Measurements from ENCODE around the gene MAP2K5.

Gene MAP2K5

GRCh38 chr15:67639591-67639990 lies 97.1 kb downstream of the MAP2K5 start:
- TF ChIP-seq, protein P1, sequence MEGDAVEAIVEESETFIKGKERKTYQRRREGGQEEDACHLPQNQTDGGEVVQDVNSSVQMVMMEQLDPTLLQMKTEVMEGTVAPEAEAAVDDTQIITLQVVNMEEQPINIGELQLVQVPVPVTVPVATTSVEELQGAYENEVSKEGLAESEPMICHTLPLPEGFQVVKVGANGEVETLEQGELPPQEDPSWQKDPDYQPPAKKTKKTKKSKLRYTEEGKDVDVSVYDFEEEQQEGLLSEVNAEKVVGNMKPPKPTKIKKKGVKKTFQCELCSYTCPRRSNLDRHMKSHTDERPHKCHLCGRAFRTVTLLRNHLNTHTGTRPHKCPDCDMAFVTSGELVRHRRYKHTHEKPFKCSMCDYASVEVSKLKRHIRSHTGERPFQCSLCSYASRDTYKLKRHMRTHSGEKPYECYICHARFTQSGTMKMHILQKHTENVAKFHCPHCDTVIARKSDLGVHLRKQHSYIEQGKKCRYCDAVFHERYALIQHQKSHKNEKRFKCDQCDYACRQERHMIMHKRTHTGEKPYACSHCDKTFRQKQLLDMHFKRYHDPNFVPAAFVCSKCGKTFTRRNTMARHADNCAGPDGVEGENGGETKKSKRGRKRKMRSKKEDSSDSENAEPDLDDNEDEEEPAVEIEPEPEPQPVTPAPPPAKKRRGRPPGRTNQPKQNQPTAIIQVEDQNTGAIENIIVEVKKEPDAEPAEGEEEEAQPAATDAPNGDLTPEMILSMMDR (conservative IDR thresholded peaks at IDR 0.05; ENCODE audit: control insufficient read depth, insufficient read depth, low read depth, low read length) = no peak
- H3K4me3 ChIP-seq (ENCODE audit: control insufficient read depth, low read depth, low read length) = no peak overlapping the region
- no peak for DNase-seq (ENCODE audit: low read depth)

DNA sequence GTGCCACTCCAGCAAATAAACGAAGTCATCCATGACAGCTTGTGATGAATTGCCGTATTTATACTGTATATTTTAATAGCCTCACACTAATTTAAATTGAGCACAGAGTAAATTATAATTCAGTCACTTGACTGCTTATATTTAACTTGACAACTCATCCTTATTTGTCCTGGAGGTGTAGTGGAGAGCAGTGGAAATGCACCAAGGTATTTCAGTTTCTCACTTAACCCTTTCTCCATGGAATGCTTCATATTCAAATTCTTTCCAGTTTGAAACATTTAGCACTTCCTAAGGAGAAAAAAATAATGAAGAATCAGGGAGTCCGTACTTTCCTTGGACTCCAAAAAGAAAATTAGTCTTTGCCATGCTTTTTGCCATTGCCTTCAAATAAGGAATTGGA lies 99.0 kb downstream of the MAP2K5 start:
- no peak overlapping the region for H3K4me3 ChIP-seq (ENCODE audit: control insufficient read depth, low read depth, low read length)
- TF ChIP-seq, protein P1 (conservative IDR thresholded peaks at IDR 0.05; ENCODE audit: control insufficient read depth, insufficient read depth, low read depth, low read length) = no peak
- no peak for DNase-seq (ENCODE audit: low read depth)

GRCh38 chr15:67646847-67647246 lies 104.3 kb downstream of the MAP2K5 start:
- no peak for DNase-seq (ENCODE audit: low read depth)
- H3K4me3 ChIP-seq (ENCODE audit: control insufficient read depth, low read depth, low read length) = no peak overlapping the region
- TF ChIP-seq, protein P1 (conservative IDR thresholded peaks at IDR 0.05; ENCODE audit: control insufficient read depth, insufficient read depth, low read depth, low read length) = no peak

- DNase-seq (ENCODE audit: low read depth) = no peak
These were observed 110.1 kb downstream of the MAP2K5 start for GRCh38 chr15:67652586-67652985.

GRCh38 chr15:67660446-67660845 lies 117.9 kb downstream of the MAP2K5 start:
- no peak overlapping the region for H3K4me3 ChIP-seq (ENCODE audit: control insufficient read depth, low read depth, low read length)
- no peak for DNase-seq (ENCODE audit: low read depth)
- TF ChIP-seq, protein P1 (conservative IDR thresholded peaks at IDR 0.05; ENCODE audit: control insufficient read depth, insufficient read depth, low read depth, low read length) = no peak

More at GRCh38 chr15:67652586-67652985, 110.1 kb downstream of the MAP2K5 start:
- TF ChIP-seq, protein P1 (conservative IDR thresholded peaks at IDR 0.05; ENCODE audit: control insufficient read depth, insufficient read depth, low read depth, low read length) = no peak
- H3K4me3 ChIP-seq (ENCODE audit: control insufficient read depth, low read depth, low read length) = no peak overlapping the region

DNA sequence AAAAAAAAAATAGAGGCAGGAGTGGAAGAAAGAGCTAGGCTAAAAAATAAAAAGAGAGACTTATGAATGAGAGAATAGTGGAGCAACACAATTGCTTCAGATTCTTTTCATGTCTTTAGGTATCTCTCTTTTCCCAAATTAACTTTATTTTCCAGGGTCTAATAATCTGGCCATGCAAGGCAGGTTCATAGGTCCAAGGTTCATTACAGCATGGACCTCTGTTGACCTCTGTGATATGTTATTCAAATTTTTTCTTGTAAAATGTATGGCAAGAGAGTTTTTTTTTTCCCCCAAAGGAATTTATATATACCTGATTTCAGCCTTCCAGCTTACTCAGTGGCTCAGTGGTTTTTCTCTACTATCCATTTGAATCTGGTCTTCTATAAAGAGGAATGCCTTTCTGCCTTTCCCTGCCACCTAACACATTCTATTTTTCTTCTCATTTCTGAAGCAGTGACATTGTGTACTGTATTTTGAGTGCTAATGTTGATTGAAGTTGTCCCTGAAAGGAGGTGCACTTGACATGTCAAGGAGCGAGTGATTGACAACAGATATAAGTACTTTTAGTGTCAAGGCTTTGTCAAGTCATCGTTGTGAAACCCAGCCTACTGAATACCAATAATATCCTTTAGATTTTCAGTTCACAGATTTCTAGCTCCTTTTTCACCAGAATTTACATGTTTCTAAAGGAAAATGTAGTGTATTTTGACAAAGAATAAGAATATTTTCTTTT lies 118.5 kb downstream of the MAP2K5 start:
- no peak for DNase-seq (ENCODE audit: low read depth)
- TF ChIP-seq, protein P1 (conservative IDR thresholded peaks at IDR 0.05; ENCODE audit: control insufficient read depth, insufficient read depth, low read depth, low read length) = no peak
- no peak overlapping the region for H3K4me3 ChIP-seq (ENCODE audit: control insufficient read depth, low read depth, low read length)

Data from fibroblast of mammary gland (primary cell).